Stimulated activated naive CD4-positive, alpha-beta T cell (primary cell): ENCODE data around the gene ZNF532.

Experiments used
- DNase-seq, 6 experiments: peaks; one replicate each; lab custom pipeline; 2025; lab: John Stamatoyannopoulos, UW

ZNF532 gene

GRCh38 chr18:59033359-59033758 is 168.7 kb downstream of the ZNF532 start:
- no peak for DNase-seq

- DNase-seq: no peak
Observed at GRCh38 chr18:59033974-59034373, 169.3 kb downstream of the ZNF532 start.

- no peak for DNase-seq
Observed at GRCh38 chr18:59035591-59035990, 170.9 kb downstream of the ZNF532 start.
